Ectodermal cell (in vitro differentiated cells): ENCODE data around the gene GZF1.

Experiments
- H3K27ac ChIP-seq: 2 replicates; pipeline ENCODE4 v1.7.0; 2013; ENCODE audit warnings: mild to moderate bottlenecking, low read depth, low read length; ENCODE audit not compliant: insufficient read depth, poor library complexity, severe bottlenecking
- H3K27me3 ChIP-seq: 2 replicates; pipeline ENCODE4 v1.7.0; 2013; ENCODE audit warnings: mild to moderate bottlenecking, low read length; ENCODE audit not compliant: insufficient read depth, control insufficient read depth, poor library complexity, severe bottlenecking
- H3K36me3 ChIP-seq: one replicate; pipeline ENCODE4 v1.7.0; 2013; ENCODE audit warnings: low read length; ENCODE audit not compliant: control insufficient read depth, insufficient read depth
- H3K4me1 ChIP-seq: one replicate; pipeline ENCODE4 v1.7.0; 2013; ENCODE audit warnings: low read length; ENCODE audit not compliant: control insufficient read depth, insufficient read depth
- H3K4me3 ChIP-seq: 2 replicates; pipeline ENCODE4 v1.7.0; 2013; ENCODE audit warnings: low read depth, low read length, control low read depth; ENCODE audit not compliant: insufficient read depth
- H3K9me3 ChIP-seq: 2 replicates; pipeline ENCODE4 v1.7.0; 2013; ENCODE audit warnings: mild to moderate bottlenecking, low read length, moderate library complexity; ENCODE audit not compliant: control insufficient read depth
- WGBS, 2 experiments: methylation state at CpG; one replicate each; pipeline ENCODE4 v1.1.7; 2013; ENCODE audit warnings: missing lambda C conversion rate in 2 of 2; 5-methylcytosine and 5-hydroxymethylcytosine counted together

The GZF1 gene

GRCh38 chr20:23415555-23415954, 53.6 kb downstream of the GZF1 start:
- H3K4me1 ChIP-seq, result peaks cover 5% of the 10 kb centered on the region
- 92 to 97% methylated on average over 4 to 5 of the region's 5 CpGs for WGBS, 2 experiments
- no peak overlapping the region for H3K4me3 ChIP-seq
- H3K36me3 ChIP-seq, result no peaks in the 10 kb centered on the region
- no peaks in the 10 kb centered on the region for H3K9me3 ChIP-seq
- H3K27ac ChIP-seq, result no peak overlapping the region
- no peaks in the 10 kb centered on the region for H3K27me3 ChIP-seq

GRCh38 chr20:23415959-23416583, 54.1 kb downstream of the GZF1 start:
- Histone ChIP-seq H3K9me3 (no peaks in the 10 kb centered on the region), H3K27ac (no peak overlapping the region), H3K4me1 (peaks cover 5% of the 10 kb centered on the region), H3K27me3 (no peaks in the 10 kb centered on the region), H3K36me3 (no peaks in the 10 kb centered on the region), H3K4me3 (no peak overlapping the region)
- 95 to 96% methylated on average over 6 of the region's 6 CpGs for WGBS, 2 experiments

GRCh38 chr20:23417861-23418260, 55.9 kb downstream of the GZF1 start:
- Histone ChIP-seq H3K4me1 (peaks cover 5% of the 10 kb centered on the region), H3K9me3 (no peaks in the 10 kb centered on the region), H3K4me3 (no peak overlapping the region), H3K36me3 (no peaks in the 10 kb centered on the region), H3K27me3 (no peaks in the 10 kb centered on the region), H3K27ac (no peak overlapping the region)

GRCh38 chr20:23419657-23419994, 57.6 kb downstream of the GZF1 start:
- Histone ChIP-seq H3K4me3 (peak overlapping the region; percentile 91), H3K9me3 (no peaks in the 10 kb centered on the region), H3K27ac (no peak overlapping the region), H3K36me3 (no peaks in the 10 kb centered on the region), H3K27me3 (no peaks in the 10 kb centered on the region), H3K4me1 (peaks cover 5% of the 10 kb centered on the region)
- WGBS, 2 experiments, result 68 to 82% methylated on average over 4 to 5 of the region's 5 CpGs

- H3K27me3 ChIP-seq, result no peaks in the 10 kb centered on the region
- H3K27ac ChIP-seq, result no peak overlapping the region
- H3K9me3 ChIP-seq, result no peaks in the 10 kb centered on the region
- WGBS, 2 experiments, result 2 to 3% methylated on average over 58 of the region's 58 CpGs
- H3K4me1 ChIP-seq, result peaks cover 5% of the 10 kb centered on the region
- peak overlapping the region; percentile 91 for H3K4me3 ChIP-seq
- no peaks in the 10 kb centered on the region for H3K36me3 ChIP-seq
Observed at GRCh38 chr20:23419995-23420901, 58.3 kb downstream of the GZF1 start.

- peaks cover 5% of the 10 kb centered on the region for H3K4me1 ChIP-seq
- 1% methylated on average over 64 of the region's 64 CpGs for WGBS, 2 experiments
- no peaks in the 10 kb centered on the region for H3K27me3 ChIP-seq
- no peaks in the 10 kb centered on the region for H3K36me3 ChIP-seq
- H3K4me3 ChIP-seq, result peak within 1 kb of the TSS; percentile 91
- H3K27ac ChIP-seq, result no peak within 1 kb of the TSS
- no peaks in the 10 kb centered on the region for H3K9me3 ChIP-seq
Observed at GRCh38 chr20:23420943-23421931, 59.3 kb downstream of the GZF1 start, which contains the start of gene NAPB. NAPB (minus strand) TSS chr20:23421488; CDS start chr20:23421402, 86 bp downstream.
